Fibroblast of the conjunctiva (primary cell): ENCODE data around the gene KRT83.
"Not testable (repeated sequence)": the region's sequence is repeated elsewhere in the genome, so short reads cannot be mapped to it uniquely, and the experiment has no call there.

ENCODE experiments used
- DNase-seq: peaks from one replicate; pipeline ENCODE4 v3.0.0-alpha.2; 2010; ENCODE audit warnings: low read depth

KRT83 gene

DNA sequence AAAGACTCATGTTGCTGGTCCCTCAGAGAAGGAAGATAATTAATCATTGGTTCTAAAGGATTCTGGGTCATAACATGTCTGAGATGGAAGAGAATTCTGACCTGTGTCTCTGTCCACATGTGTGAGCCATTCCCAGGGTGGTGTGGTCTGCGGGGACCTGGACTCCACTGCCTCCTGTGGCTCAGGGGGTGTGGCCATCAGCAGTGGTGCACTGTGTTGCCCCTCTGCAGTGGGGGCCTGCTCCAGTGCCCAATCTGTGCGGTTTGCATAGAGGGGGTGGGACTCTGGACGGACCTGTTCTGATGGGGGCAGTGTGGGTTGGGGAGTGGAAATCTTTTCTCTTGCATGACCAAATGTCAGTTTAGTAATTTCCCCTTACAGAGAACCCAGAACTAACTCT, 32.6 kb upstream of the KRT83 start:
- no peak for DNase-seq

DNA sequence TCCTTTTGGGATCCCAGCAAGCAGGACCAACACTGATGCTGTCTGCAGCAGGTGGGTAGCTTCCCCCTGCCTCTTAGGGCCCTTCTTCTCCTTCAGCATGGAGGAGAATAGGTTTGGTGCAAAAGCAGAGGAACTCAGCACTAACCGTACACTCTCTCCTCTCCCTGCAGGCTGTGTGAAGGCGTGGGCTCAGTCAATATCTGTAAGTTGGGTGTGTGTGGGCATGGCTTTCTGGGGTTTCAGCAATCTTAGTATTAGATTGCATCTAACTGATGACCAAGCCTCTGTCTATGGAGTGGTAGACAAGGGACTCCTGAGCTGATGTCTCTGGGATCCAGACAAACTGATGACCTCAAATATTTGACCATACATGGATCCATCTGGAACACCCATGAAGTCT, 31.8 kb upstream of the KRT83 start:
- no peak for DNase-seq

- DNase-seq: no peak
Observed at GRCh38 chr12:52351196-52352059, 30.2 kb upstream of the KRT83 start.

DNA sequence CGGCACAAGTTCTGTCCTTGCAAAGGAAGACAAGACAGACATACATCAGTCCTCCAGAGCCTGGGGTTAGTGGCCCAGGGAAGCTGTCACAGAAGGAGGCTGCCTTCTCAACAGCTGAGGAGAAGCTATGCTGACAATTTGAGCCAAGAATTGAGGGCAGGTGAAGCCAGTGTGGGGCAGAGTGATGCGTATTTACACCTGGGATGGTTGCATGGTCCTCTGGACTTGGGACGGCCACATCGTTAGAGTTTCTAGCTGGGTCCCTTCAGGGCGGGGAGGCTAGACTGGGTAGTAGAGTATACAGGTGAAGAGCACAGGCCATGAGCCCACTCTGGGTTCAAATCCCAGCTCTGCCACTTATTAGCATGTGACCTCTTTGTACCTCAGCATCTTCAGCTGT, 29.6 kb upstream of the KRT83 start:
- DNase-seq: no peak

- DNase-seq: no peak
Observed at GRCh38 chr12:52350021-52350620, 28.9 kb upstream of the KRT83 start.

GRCh38 chr12:52349196-52349595, 28.0 kb upstream of the KRT83 start:
- DNase-seq: no peak

DNA sequence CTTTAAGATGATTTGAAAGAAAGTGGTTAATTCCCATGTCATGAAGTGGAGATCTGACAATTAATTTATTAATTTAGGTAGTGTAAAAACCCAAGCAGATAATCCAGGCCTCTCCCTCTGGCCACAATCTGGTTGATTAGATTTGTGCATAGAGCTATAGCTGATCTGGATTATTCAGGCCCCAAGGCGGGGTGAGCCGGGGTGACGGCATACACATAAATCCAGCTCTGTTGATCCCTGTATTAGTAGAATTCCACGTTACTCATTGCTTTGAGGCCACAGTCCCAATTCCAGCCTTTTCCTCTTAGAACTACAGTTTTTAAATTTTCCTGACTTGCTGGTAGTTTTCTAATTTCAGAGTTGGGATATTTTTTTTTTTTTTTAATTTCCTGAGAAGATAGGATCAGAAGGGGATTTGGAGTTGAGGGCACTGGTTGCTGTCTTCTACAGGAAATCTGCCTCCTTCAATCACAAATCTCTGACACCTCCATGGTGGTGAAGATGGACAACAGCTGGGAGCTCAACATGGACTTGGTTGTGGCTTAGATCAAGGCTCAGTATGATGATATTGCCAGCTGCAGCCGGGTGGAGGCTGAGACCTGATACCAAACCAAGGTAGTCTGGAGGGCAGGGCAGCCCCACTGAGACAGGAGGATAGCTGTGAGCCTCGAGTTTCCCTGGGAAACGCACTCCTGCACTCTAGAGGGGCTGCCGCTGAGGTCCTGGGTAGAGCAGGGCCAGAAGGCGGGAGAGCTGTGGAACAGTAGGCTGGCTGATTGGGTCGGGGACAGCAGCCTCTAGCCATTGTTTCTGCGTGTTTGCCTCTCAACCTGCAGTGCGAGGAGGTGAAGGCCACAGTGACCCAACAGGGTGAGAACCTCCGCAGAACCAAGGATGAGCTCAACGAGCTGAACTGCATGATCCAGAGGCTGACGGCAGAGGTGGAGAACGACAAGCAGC, 26.6 kb upstream of the KRT83 start:
- no peak for DNase-seq

DNA sequence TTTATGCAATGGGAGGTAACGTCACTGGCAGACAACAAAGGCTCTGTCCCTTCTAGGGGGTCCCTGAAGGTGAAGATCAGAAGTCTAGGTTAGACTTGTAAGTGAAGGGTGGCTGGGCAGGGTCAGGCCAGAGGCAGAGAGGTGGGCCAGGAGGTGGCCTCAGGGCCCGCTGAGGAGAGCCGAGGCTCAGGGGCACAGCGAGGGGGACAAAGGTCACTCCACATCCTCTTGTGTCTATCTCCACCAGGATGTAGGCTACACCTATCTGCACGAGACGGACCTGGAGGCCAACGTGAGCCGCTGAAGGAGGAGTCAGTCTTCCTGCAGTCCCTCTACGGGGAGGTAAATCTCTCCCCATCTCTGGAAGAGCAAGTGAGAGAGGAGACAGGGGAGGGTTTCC, 25.8 kb upstream of the KRT83 start:
- no peak for DNase-seq

- DNase-seq: no peak
Observed at GRCh38 chr12:52346593-52346992, 25.4 kb upstream of the KRT83 start.

DNA sequence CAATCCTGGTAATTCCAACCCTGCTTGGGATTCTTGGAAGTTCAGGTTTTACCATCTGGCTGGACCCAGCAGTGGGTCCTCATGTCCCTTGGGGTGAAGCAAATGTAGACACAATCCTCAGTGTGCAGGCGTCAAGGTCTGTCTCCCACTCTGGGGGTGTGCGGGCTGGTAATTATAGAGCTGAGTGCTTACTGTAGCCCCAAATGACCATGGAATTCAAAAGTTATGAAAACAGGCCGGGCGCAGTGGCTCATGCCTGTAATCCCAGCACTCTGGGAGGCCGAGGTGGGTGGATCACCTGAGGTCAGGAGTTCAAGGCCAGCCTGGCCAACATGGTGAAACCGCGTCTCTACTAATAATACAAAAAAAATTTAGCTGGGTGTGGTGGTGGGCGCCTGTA, 23.8 kb upstream of the KRT83 start:
- DNase-seq: not testable (repeated sequence)

GRCh38 chr12:52344111-52344510, 22.9 kb upstream of the KRT83 start:
- no peak for DNase-seq

GRCh38 chr12:52343550-52343949, 22.4 kb upstream of the KRT83 start:
- no peak for DNase-seq

- DNase-seq: no peak
Observed at GRCh38 chr12:52342781-52343490, 21.7 kb upstream of the KRT83 start.

- DNase-seq: no peak
Observed at GRCh38 chr12:52341066-52341580, 19.9 kb upstream of the KRT83 start.

DNA sequence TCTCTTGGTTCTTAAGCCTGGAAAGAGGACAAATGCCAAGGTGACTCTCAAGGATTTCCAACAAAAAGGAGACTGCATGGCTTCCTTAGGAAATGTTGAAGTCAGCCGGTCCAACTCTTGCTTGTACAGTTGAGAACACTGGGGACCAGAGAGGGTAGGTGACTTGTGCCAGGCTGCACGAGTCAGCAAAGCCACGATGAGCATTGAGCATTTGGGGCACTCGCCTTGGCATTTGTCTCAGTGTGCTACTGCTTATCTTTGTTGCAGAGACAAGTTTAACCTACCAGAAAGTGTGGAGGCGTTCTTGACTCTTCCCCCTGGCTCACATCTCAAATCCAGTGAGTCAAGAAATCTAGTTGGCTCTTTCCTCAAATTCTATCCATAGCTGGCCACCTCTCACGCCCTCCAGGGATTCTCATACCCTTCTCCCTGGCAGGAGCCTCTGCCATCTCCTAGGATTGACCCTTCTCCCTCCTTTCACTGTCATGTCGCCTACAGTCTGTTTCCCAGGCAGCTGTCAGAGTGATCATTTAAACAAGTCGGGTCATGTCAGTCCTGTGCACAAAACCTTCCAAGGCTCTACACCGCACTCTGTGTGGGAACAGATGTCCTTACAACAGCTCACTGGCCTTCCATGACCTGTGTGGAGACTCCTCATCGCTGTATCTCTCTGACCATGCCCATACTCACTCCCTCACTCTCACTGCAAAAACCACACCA, 17.2 kb upstream of the KRT83 start:
- DNase-seq: no peak

DNA sequence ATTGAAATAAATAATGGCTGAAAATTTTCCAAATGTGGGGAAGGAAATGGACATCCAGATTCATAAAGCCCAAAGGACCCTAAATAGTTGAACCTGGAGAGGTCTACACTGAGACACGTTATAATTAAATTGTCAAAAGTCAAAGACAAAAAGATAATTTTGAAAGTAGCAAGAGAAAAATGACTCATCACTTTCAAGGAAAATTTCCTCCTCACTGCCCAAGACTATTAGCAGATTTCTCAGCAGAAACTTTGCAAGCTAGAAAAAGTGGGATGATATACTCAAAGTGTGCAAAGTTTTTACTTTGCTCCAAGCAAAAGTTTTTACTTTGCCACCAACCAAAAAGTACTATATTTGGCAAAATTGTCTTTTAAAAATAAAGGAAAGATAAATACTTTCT, 15.9 kb upstream of the KRT83 start:
- DNase-seq: no peak

DNA sequence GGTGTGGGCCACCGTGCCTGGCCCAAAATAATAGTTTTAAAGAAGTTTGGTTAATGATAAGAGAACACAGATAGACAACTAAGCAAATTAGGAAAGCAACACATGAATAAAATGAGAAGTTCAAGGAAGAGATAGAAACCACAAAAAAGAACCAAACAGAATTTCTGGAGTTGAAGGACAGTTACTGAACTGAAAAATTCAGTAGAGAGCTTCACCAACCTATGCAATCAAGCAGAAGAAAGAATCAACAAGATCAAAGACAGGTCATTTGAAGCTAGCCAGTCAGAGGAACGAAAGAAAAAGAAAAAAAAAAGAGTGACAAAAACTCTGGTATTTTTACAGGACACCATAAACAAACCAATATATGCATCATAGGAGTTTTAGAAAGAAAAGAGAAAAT, 15.4 kb upstream of the KRT83 start:
- DNase-seq: no peak

GRCh38 chr12:52335598-52336262, 14.5 kb upstream of the KRT83 start:
- DNase-seq: no peak

GRCh38 chr12:52334185-52334584, 13.0 kb upstream of the KRT83 start:
- no peak for DNase-seq

DNA sequence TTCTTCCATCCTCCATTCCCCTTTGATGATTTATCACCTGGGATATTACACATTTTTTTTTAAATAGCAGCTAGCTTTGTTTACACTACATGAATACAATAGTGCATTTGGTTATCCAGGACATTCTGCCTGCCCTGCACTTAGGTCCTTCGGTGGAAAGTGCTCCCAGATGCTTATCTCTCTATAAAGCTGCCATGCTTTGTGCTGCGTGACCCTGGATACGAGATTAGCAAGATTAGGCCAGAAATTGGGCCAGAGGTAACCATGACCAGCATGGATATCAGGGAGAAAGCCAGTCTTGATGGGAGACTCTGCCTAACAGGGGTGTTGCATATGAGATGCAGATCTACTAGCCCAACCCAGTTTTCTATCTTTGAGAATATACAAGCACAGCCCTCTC, 12.1 kb upstream of the KRT83 start:
- no peak for DNase-seq

- no peak for DNase-seq
Observed at GRCh38 chr12:52332381-52332780, 11.2 kb upstream of the KRT83 start.
